NT2/D1 (cell line): ENCODE results near the gene SAT1.

Source experiments
- DNase-seq: peaks from one replicate; pipeline ENCODE4 v3.0.0-alpha.2; 2011; ENCODE audit warnings: low read depth, low spot score
- H3K27me3 ChIP-seq: 2 replicates; pipeline ENCODE4 v1.6.0; 2011; ENCODE audit warnings: mild to moderate bottlenecking; ENCODE audit not compliant: insufficient read length, insufficient read depth
- H3K36me3 ChIP-seq: 2 replicates; pipeline ENCODE4 v1.6.1; 2011; ENCODE audit warnings: mild to moderate bottlenecking, low read length, mixed read lengths; ENCODE audit not compliant: insufficient read depth, insufficient read length
- H3K4me1 ChIP-seq: 2 replicates; pipeline ENCODE4 v1.5.1; 2011; ENCODE audit not compliant: insufficient read depth, insufficient read length
- H3K4me3 ChIP-seq: 2 replicates; pipeline ENCODE4 v1.5.1; 2011; ENCODE audit warnings: low read depth; ENCODE audit not compliant: insufficient read length
- H3K9ac ChIP-seq: 2 replicates; pipeline ENCODE4 v1.6.0; 2011; ENCODE audit warnings: low read depth; ENCODE audit not compliant: insufficient read length
- H3K9me3 ChIP-seq: 2 replicates; pipeline ENCODE4 v1.5.1; 2011; ENCODE audit warnings: mild to moderate bottlenecking, low read length; ENCODE audit not compliant: insufficient read depth
- SUZ12 ChIP-seq: IDR thresholded peaks from 2 replicates; pipeline ENCODE4 v1.6.1; 2011; ENCODE audit not compliant: insufficient read length, insufficient read depth; ENCODE audit errors: extremely low read depth
- YY1 ChIP-seq: IDR thresholded peaks from 2 replicates; pipeline ENCODE4 v1.6.1; 2011; ENCODE audit not compliant: insufficient read length, insufficient read depth
- ZNF274 ChIP-seq: IDR thresholded peaks from 2 replicates; pipeline ENCODE4 v1.6.1; 2011; ENCODE audit warnings: mild to moderate bottlenecking, low read depth, low read length

The SAT1 gene

DNA sequence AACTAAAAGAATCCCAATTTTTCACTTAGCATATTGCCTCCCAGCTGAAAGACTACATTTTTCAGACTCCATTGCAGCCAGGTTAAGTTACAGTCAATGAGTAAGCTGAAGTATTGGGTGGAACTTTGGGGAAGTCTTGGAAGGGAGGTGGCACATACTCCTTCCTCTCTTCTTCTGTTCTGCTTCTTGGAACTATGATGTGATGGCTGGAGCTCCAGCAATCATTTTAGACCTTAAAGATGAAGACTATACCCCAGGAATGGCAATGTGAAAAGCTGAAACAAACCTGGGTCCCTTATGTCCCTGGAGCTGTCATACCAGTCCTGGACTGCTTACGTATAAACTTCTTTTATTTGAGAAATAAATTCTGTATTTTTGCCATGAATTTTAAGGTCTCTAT is 30.8 kb downstream of the SAT1 start:
- no peak overlapping the region for H3K4me3 ChIP-seq
- no peaks in the 10 kb centered on the region for H3K36me3 ChIP-seq
- TF ChIP-seq SUZ12 (no peak), ZNF274 (no peak), YY1 (no peak)
- no peaks in the 10 kb centered on the region for H3K27me3 ChIP-seq
- H3K4me1 ChIP-seq = no peaks in the 10 kb centered on the region
- H3K9me3 ChIP-seq = no peaks in the 10 kb centered on the region
- no peak for DNase-seq
- no peak overlapping the region for H3K9ac ChIP-seq

DNA sequence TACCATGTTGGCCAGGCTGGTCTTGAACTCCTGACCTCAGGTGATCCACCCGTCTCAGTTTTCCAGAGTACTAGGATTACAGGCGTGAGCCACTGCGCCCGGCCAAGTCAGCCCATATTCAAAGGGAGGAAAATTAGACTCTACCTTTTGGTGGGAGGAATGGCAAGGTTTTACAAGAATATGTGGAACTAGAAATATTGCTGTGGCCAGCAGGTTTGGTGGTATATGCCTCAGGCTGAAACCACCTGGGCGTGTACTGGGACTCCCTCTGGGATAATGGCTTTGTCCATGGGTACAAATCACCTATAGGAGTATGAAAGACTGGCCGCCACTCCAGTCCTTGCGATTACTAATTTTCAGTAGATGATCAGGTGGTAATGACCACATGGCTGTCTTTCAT is 32.4 kb downstream of the SAT1 start:
- Histone ChIP-seq H3K9me3 (no peaks in the 10 kb centered on the region), H3K4me3 (no peak overlapping the region), H3K36me3 (no peaks in the 10 kb centered on the region), H3K27me3 (no peaks in the 10 kb centered on the region), H3K4me1 (no peaks in the 10 kb centered on the region), H3K9ac (no peak overlapping the region)
- DNase-seq = no peak
- no peak for TF ChIP-seq ZNF274
- TF ChIP-seq SUZ12 = no peak
- TF ChIP-seq YY1 = no peak

- TF ChIP-seq SUZ12 = no peak
- no peak for TF ChIP-seq ZNF274
- TF ChIP-seq YY1 = no peak
- Histone ChIP-seq H3K4me3 (no peak overlapping the region), H3K27me3 (no peaks in the 10 kb centered on the region), H3K36me3 (no peaks in the 10 kb centered on the region), H3K9ac (no peak overlapping the region), H3K4me1 (no peaks in the 10 kb centered on the region), H3K9me3 (no peaks in the 10 kb centered on the region)
- no peak for DNase-seq
Measured at GRCh38 chrX:23816179-23816578, 33.2 kb downstream of the SAT1 start.

DNA sequence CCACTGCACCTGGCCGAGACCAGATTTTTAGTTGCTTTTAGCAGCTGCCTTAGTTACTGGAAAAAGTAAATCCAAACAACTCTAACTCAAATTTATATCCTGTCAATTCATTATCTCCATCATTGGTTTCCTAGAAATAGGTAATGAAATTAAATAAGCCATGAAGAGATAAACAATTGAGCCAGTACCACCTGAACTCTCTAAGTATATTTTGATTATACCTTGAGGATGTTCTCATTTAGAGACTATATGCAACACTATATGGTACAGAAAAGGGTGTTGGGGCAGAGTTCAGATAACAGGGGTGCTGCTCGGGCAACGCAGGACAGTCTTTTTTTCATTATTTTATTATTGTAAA is 35.0 kb downstream of the SAT1 start:
- TF ChIP-seq ZNF274 = no peak
- no peak for TF ChIP-seq SUZ12
- Histone ChIP-seq H3K27me3 (no peaks in the 10 kb centered on the region), H3K4me1 (no peaks in the 10 kb centered on the region), H3K9me3 (no peaks in the 10 kb centered on the region), H3K4me3 (no peak overlapping the region), H3K9ac (no peak overlapping the region), H3K36me3 (no peaks in the 10 kb centered on the region)
- DNase-seq = no peak

- Histone ChIP-seq H3K9me3 (no peaks in the 10 kb centered on the region), H3K9ac (no peak overlapping the region), H3K4me1 (no peaks in the 10 kb centered on the region), H3K36me3 (no peaks in the 10 kb centered on the region), H3K4me3 (no peak overlapping the region), H3K27me3 (no peaks in the 10 kb centered on the region)
- DNase-seq = no peak
- TF ChIP-seq SUZ12 = no peak
- no peak for TF ChIP-seq YY1
- TF ChIP-seq ZNF274 = no peak
Measured at GRCh38 chrX:23819385-23820234, 36.6 kb downstream of the SAT1 start.

DNA sequence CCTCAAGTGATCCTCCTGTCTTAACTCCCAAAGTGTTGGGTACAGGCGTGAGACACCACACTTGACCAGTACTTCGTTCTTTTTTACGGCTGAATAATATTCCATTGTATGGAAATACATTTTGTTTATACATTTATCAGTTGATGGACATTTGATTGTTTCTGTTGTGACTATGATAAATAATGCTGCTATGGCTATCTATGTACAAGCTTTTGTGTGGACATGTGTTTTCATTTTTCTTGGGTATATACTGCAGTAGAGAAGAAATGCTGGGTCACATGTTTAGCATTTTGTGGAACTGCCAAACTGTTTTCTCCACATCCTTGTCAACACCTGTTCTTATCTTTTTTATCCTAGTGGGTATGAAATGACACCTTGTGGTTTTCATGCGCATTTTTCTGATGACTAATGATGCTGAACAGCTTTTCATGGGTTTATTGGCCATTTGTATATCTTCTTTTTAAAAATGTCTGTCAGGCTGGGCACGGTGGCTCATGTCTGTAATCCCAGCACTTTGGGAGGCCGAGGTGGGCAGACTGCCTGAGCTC is 37.3 kb downstream of the SAT1 start:
- no peaks in the 10 kb centered on the region for H3K36me3 ChIP-seq
- no peaks in the 10 kb centered on the region for H3K4me1 ChIP-seq
- no peaks in the 10 kb centered on the region for H3K9me3 ChIP-seq
- H3K4me3 ChIP-seq = no peak overlapping the region
- H3K9ac ChIP-seq = no peak overlapping the region
- H3K27me3 ChIP-seq = no peaks in the 10 kb centered on the region
- DNase-seq = no peak
- no peak for TF ChIP-seq ZNF274
- no peak for TF ChIP-seq YY1
- TF ChIP-seq SUZ12 = no peak

DNA sequence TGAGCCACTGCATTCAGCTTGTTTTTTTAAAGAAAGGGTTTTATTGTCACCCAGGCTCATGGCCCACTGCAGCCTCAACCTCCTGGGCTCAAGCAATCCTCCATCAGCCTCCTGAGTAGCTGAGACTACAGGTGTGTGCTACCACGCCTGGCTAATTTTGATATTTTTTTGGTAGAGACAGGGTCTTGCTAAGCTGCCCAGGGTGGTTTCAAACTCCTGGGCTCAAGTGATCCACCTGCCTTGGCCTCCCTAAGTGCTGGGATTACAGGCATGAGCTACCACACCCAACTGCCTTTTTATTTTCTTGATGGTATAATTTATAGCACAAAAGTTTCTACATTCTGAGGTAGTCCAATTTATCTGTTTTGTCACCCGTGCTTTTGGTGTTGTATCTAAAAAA is 38.9 kb downstream of the SAT1 start:
- Histone ChIP-seq H3K4me3 (no peak overlapping the region), H3K27me3 (no peaks in the 10 kb centered on the region), H3K36me3 (no peaks in the 10 kb centered on the region), H3K4me1 (no peaks in the 10 kb centered on the region), H3K9me3 (no peaks in the 10 kb centered on the region), H3K9ac (no peak overlapping the region)
- DNase-seq = no peak
- TF ChIP-seq YY1 = no peak
- TF ChIP-seq SUZ12 = no peak
- TF ChIP-seq ZNF274 = no peak
